AG04449 (cell line): ENCODE results near the gene P2RX3.
"Not testable (repeated sequence)": the region's sequence is repeated elsewhere in the genome, so short reads cannot be mapped to it uniquely, and the experiment has no call there.

Source experiments
- CTCF ChIA-PET: fragments of 350-600 bp; formaldehyde crosslinking; extraction: SDS; loops from one replicate; lab custom pipeline; 2021; ENCODE audit warnings: antibody characterized with exemption; lab: Yijun Ruan, JAX
- POLR2A ChIA-PET: fragments of 400-600, 350-600 bp; formaldehyde crosslinking; extraction: SDS; loops from one replicate; lab custom pipeline; 2020; ENCODE audit warnings: antibody characterized with exemption, inconsistent platforms; lab: Yijun Ruan, JAX
- DNase-seq: peaks from one replicate; pipeline ENCODE4 v3.0.0-alpha.2; 2010; ENCODE audit warnings: low read depth, low spot score
- H3K4me3 ChIP-seq: 2 replicates; pipeline ENCODE4 v1.5.1; 2011; ENCODE audit warnings: low read depth, mild to moderate bottlenecking, control low read depth, low read length
- TF ChIP-seq, protein P1 (sequence below): IDR thresholded peaks from one replicate; pipeline ENCODE4 v1.5.1; 2011; ENCODE audit warnings: mild to moderate bottlenecking, moderate library complexity, low read length, control low read depth, inconsistent platforms; ENCODE audit not compliant: insufficient read depth; ENCODE audit errors: missing control alignments

The P2RX3 gene

DNA sequence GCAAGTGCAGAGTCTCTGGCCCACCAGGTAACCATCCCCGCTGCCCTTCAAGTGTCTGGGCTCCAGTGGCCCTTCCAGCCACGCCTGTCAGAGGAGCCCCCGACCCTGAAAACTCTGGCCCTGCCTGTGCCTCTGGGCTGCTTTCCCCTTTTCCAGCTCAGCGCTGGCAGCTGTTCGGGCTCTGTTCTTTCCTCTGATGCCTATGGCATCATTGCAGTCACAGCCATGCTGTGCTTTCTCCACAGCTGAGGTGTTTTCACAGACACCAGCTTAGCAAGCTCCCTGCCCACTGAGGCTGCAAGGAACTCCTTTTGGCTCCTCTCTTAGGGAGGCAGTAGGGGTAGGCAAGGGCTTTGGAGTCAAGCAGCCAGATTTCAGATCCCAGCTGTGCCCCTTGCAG lies 21.2 kb downstream of the P2RX3 start:
- TF ChIP-seq, protein P1, sequence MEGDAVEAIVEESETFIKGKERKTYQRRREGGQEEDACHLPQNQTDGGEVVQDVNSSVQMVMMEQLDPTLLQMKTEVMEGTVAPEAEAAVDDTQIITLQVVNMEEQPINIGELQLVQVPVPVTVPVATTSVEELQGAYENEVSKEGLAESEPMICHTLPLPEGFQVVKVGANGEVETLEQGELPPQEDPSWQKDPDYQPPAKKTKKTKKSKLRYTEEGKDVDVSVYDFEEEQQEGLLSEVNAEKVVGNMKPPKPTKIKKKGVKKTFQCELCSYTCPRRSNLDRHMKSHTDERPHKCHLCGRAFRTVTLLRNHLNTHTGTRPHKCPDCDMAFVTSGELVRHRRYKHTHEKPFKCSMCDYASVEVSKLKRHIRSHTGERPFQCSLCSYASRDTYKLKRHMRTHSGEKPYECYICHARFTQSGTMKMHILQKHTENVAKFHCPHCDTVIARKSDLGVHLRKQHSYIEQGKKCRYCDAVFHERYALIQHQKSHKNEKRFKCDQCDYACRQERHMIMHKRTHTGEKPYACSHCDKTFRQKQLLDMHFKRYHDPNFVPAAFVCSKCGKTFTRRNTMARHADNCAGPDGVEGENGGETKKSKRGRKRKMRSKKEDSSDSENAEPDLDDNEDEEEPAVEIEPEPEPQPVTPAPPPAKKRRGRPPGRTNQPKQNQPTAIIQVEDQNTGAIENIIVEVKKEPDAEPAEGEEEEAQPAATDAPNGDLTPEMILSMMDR: no peak
- CTCF ChIA-PET: interaction anchor here (1.0 to 5.7 kb wide), 6 partner anchors 8 to 209 kb away, joined by 3 to 40 read pairs (median 5); no protein-coding TSS in a partner anchor
- POLR2A ChIA-PET: no interaction called here
- DNase-seq: no peak
- no peak overlapping the region for H3K4me3 ChIP-seq

DNA sequence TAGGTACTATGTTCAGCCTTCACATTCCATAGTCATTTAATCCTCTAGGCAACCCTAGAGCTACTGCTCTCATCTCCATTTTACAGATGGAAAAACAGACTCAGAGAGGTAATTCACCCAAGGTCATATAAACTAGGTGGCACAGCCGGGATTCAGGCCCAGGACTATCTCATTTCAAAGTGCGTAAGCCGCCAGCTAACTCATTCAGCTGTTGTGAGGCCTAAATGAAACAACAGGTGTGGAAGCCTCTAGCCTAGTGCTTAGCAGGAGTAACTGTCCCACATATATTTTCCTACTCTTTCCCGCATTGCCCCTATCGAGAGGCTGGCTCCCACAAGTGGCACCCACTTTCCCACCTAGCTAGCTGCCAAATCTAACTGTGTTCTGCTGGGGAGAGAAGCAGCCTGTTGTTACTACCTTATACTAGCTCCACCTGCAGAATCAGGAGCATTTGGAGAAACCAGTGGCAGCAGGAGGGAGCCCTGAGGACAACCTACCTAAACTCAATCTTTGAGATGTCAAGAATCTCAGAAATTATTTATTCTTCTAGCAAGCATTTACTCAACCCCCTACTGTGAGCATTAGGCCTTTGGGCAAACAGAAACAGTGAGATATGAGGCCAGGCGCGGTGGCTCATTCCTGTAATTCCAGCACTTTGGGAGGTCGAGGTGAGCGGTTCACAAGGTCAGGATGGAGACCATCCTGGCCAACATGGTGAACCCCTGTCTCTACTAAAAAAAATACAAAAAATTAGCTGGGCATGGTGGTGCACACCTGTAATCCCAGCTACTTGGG lies 21.9 kb downstream of the P2RX3 start:
- TF ChIP-seq, protein P1: no peak
- ChIA-PET POLR2A (interaction anchor here (0.6 kb wide), 1 partner anchor 473 kb away, joined by 3 read pairs; no protein-coding TSS in a partner anchor), CTCF (interaction anchor here (0.7 to 5.7 kb wide), 5 partner anchors 9 to 285 kb away, joined by 4 to 40 read pairs (median 6); no protein-coding TSS in a partner anchor)
- DNase-seq: no peak
- no peak overlapping the region for H3K4me3 ChIP-seq

DNA sequence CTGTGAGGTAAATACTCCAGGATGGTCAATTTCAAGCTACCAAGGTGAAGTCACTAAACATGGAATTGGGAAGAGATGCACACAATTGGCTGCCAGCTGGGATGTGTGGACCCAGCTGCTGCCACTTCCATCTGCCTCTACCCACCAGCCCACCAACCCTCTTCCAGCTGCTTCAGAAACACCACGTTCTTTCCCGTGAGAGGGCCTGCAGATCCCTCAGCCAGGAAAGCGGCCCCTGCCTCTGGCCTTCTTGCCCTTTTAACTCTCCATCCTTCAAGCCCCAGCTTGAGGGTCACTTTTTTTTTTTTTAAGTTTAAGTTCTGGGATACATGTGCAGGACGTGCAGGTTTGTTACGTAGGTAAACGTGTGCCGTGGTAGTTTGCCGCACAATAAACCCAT lies 22.8 kb downstream of the P2RX3 start:
- no peak overlapping the region for H3K4me3 ChIP-seq
- no peak for DNase-seq
- CTCF ChIA-PET: interaction anchor here (5.5 kb wide), 1 partner anchor 10 kb away, joined by 27 read pairs; no protein-coding TSS in a partner anchor
- TF ChIP-seq, protein P1: no peak
- POLR2A ChIA-PET: interaction anchor here (0.6 kb wide), 1 partner anchor 472 kb away, joined by 3 read pairs; no protein-coding TSS in a partner anchor

DNA sequence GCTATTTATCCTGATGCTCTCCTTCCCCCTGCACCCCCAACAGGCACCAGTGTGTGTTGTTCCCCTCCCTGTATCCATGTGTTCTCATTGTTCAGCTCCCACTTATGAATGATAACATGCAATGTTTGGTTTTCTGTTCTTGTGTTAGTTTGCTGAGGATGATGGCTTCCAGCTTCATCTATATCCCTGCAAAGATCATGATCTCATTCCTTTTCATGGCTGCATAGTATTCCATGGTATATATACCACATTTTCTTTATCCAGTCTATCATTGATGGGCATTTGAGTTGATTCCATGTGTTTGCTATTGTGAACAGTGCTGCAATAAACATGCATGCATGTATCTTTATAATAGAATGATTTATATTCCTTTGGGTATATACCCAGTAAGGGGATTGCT lies 23.3 kb downstream of the P2RX3 start:
- CTCF ChIA-PET: interaction anchor here (5.5 kb wide), 1 partner anchor 10 kb away, joined by 27 read pairs; no protein-coding TSS in a partner anchor
- POLR2A ChIA-PET: not testable (repeated sequence)

DNA sequence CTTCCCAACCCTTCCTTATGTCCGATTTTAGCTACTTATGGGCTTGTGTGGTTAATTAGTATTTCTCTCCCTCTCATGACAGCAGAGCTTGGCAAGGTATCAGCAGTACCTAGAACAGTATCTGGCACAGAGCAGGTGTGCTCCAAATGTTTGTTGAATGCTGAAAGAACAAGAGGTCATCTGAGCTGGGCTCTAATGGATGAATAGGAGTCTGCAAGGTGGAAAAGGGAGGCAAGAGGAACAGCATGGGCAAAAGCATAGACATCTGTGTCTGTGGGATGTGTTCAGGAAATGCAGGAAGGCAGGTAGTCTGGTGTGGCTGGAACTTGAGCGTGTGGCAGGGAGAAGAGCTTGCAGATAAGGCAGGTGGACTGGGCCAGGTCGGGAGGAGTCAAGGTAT lies 23.8 kb downstream of the P2RX3 start:
- no peak for DNase-seq
- ChIA-PET CTCF (interaction anchor here (1.2 to 5.5 kb wide), 3 partner anchors 11 to 132 kb away, joined by 5 to 27 read pairs (median 10); no protein-coding TSS in a partner anchor), POLR2A (no interaction called here)
- TF ChIP-seq, protein P1: no peak
- H3K4me3 ChIP-seq: no peak overlapping the region

More for the DNA sequence above, 23.3 kb downstream of the P2RX3 start:
- H3K4me3 ChIP-seq, DNase-seq: not testable (repeated sequence)

DNA sequence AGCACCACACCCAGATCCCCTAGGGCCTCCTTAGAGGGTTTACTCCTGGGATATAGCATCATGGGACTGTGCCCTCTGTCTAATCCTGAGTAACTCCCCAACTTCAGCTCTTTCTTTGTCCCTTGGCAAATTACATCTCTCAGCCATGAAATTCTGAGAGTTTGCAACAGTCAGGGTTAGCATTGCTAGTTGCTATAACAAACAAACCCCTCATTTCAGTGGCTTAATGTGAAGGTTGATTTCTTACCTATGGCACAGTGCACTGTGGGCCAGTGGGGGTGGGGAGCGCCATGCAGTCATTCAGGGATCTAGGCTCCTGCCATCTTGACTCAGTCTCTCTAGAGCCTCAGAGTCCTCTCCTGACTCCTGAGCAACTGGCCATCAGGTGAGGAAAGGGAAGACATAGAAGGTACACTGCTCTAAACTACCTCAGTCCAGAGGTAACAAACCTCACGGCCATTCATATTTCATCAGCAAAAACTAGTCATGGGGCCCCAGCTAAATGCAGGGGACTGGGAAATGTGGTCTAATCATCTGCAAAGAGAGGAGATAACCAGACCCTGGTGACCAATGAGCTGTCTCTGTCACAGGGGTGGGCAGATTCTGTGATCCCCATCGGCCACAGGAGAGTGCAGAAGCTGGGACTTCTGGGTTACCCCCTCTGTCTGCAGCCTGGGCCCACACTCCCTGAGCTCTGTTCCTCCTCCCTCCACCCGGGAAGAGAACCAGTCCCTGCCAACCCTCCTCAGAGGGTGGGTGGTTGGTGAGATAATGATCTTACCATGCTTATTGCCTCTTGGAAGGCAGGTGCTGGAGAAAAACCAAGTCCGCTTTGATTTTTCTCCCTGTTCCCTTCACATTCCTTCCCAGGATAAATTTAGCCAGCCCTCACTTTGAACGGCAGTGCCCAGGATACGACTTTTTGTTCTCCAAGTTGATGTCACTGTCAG lies 25.3 kb downstream of the P2RX3 start:
- CTCF ChIA-PET: interaction anchor here (0.6 to 5.5 kb wide), 4 partner anchors 12 to 130 kb away, joined by 3 to 27 read pairs (median 8); no protein-coding TSS in a partner anchor
- TF ChIP-seq, protein P1: no peak
- POLR2A ChIA-PET: no interaction called here
- no peak overlapping the region for H3K4me3 ChIP-seq
- DNase-seq: no peak
